HG03108 (cell line): ENCODE results near the gene TREM2.
"Not testable (repeated sequence)": the region's sequence is repeated elsewhere in the genome, so short reads cannot be mapped to it uniquely, and the experiment has no call there.

Experiments used
- ATAC-seq: cut with Tn5 transposase; IDR thresholded peaks from one replicate; pipeline ENCODE4 v1.9.1; 2021; ENCODE audit warnings: moderate library complexity; ENCODE audit not compliant: unreplicated experiment

TREM2 gene

GRCh38 chr6:41156001-41156400, 6.9 kb downstream of the TREM2 start:
- no peak for ATAC-seq

GRCh38 chr6:41155132-41155805, 7.6 kb downstream of the TREM2 start:
- ATAC-seq, result no peak

- ATAC-seq, result no peak
Measured at GRCh38 chr6:41153992-41154625, 8.8 kb downstream of the TREM2 start, which contains the start of gene TREML1. TREML1 (minus strand) TSS chr6:41154347; CDS start chr6:41154288, 59 bp downstream.

- no peak for ATAC-seq
Measured at GRCh38 chr6:41153451-41153850, 9.5 kb downstream of the TREM2 start.

- ATAC-seq, result no peak
Measured at GRCh38 chr6:41150671-41151070, 12.2 kb downstream of the TREM2 start.

GRCh38 chr6:41147917-41148316, 15.0 kb downstream of the TREM2 start:
- ATAC-seq, result no peak

GRCh38 chr6:41136911-41137310, 26.0 kb downstream of the TREM2 start:
- ATAC-seq, result no peak

GRCh38 chr6:41135062-41135832, 27.7 kb downstream of the TREM2 start:
- ATAC-seq, result no peak

GRCh38 chr6:41132254-41132653, 30.7 kb downstream of the TREM2 start:
- ATAC-seq, result no peak

GRCh38 chr6:41125282-41125681, 37.6 kb downstream of the TREM2 start:
- no peak for ATAC-seq

GRCh38 chr6:41122918-41123317, 40.0 kb downstream of the TREM2 start:
- ATAC-seq, result no peak

GRCh38 chr6:41122373-41122772, 40.5 kb downstream of the TREM2 start:
- ATAC-seq, result no peak

- no peak for ATAC-seq
Measured at GRCh38 chr6:41120058-41120457, 42.9 kb downstream of the TREM2 start.

- no peak for ATAC-seq
Measured at GRCh38 chr6:41119508-41119907, 43.4 kb downstream of the TREM2 start.

GRCh38 chr6:41115027-41115426, 47.9 kb downstream of the TREM2 start:
- ATAC-seq, result not testable (repeated sequence)

- no peak for ATAC-seq
Measured at GRCh38 chr6:41111017-41111416, 51.9 kb downstream of the TREM2 start.
